HG02759 (cell line): ENCODE results near the gene MED27.

Source experiments
- ATAC-seq: cut with Tn5 transposase; IDR thresholded peaks from one replicate; pipeline ENCODE4 v1.9.1; 2021; ENCODE audit warnings: mild to moderate bottlenecking, moderate library complexity; ENCODE audit not compliant: unreplicated experiment

Gene MED27

DNA sequence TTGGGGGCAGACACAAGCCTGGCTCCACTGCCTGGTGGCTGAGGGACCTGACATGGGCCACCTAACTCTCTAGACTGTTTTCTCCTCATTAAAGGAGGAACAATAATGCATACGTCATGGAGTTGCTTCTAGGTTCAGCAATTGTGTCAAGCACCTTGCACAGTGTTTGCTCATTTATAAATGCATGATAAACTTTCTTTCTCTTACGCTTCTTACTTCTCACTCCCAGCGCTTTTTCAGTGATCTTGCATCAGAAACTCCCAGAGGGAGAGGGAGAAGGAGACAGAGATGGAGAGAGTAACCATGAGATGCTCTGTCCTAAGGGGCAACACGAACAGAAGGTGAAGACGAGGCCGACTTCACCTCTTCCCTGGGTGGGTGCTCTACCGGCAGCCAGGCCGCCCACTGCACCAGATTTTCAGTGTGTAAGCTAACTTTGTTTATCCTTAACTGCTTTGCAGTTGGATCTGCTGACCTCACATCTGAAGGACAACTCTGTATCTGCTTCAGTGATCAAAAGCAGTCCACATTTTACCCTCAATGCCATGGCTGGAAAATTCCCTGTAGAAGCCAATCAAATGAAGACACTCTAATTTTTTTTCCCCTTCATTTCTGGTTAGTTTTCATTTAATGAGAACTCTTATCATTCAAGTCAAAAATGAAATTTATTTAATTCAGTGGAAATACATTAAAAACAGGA is 35.3 kb downstream of the MED27 start:
- ATAC-seq, result no peak

- no peak for ATAC-seq
Measured at GRCh38 chr9:132043708-132044107, 36.0 kb downstream of the MED27 start.

DNA sequence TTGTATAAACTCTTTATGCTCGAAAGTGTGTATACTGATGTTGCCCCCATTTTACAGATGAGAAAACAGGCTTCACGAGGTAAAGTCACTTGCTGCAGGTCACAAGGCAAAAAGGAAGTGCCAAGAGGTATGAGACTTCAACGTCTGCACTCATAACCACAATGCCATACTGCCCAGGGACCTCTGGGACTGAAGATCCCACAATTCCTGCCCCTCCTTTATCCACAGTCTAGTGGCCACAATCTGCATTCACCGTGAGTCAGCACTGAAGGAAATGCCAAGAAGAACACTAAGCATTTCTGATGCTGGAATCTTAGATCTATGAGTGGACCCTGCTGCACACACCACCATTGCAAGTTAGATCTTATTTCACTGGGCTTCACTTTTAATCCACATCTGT is 37.3 kb downstream of the MED27 start:
- ATAC-seq, result no peak

- ATAC-seq, result no peak
Measured at GRCh38 chr9:132041798-132042197, 37.9 kb downstream of the MED27 start.

GRCh38 chr9:132040808-132041207 is 38.9 kb downstream of the MED27 start:
- no peak for ATAC-seq

DNA sequence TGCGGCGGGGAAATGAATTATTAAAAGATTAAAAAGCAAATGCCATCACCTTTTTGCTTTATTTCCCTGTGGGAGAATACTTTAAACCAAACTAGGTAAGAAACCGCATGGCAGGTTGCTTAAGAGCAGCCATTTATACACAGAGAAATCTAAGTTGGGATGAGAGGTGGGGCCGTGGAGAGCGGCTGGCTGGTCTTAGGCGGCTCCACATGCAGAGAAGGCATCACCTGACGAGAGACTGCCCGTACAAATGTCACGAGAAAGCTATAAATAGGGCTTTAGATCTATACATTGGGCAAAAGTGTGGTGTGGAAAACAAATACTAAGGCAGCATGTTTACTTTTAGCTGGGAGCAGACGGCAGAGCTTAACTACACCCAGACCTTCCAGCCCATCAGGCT is 39.4 kb downstream of the MED27 start:
- ATAC-seq, result no peak

DNA sequence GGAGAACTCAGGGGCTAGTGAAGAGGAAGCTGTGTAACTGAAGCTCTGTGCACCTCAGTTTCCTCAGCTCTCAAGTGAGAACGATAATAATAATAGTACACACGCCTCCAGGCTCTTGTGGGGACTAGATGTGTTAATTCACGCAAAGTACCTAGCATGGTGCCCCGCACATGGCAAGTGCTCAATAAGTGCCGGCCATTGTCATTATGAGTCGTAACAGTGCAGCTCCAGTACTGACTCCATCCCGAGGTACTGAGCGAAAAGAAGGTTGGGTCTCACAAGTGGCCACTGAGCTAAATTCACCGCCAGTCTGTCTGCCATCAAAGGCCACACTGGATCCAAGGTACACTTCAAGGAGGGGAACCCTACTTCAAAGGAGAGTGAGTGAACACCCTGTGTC is 40.4 kb downstream of the MED27 start:
- ATAC-seq, result no peak

DNA sequence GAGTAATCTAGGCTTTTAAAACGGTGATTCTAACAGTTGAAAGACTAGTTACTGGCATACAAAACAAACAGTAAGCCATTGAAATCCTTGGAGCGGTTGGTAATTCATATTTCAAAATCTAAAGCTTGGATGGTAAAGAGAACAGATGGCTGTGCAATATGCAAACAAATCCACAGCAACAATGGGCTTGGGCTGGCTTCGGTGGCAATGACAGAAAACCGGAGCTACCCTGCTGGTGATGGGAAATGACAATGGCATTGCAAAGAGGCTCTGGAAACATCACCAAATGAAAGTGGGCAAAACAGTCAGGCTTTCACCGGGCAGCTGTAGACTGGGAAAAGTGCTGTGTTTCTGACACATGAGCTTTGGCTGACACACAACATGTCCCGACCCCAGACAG is 42.2 kb downstream of the MED27 start:
- no peak for ATAC-seq

DNA sequence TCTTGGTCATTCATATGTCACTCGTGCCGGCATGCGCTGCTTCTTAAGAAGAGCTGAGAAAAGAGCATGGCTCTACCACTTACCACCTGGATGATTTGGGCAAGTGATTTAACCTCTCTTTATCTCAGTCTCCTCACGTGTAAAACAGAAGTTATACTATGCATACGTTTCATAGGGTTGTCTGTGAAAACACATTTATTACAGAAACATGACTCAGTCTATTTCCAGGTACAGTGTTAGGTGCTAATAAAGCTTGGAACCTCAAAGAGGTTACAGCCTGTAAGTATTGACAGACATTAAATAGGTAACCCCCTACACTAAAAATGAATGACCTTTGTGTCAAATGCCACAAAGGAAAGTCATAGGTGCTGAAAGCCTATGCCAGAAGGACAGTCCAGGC is 43.1 kb downstream of the MED27 start:
- ATAC-seq, result no peak

- no peak for ATAC-seq
Measured at GRCh38 chr9:132035679-132036078, 44.0 kb downstream of the MED27 start.

DNA sequence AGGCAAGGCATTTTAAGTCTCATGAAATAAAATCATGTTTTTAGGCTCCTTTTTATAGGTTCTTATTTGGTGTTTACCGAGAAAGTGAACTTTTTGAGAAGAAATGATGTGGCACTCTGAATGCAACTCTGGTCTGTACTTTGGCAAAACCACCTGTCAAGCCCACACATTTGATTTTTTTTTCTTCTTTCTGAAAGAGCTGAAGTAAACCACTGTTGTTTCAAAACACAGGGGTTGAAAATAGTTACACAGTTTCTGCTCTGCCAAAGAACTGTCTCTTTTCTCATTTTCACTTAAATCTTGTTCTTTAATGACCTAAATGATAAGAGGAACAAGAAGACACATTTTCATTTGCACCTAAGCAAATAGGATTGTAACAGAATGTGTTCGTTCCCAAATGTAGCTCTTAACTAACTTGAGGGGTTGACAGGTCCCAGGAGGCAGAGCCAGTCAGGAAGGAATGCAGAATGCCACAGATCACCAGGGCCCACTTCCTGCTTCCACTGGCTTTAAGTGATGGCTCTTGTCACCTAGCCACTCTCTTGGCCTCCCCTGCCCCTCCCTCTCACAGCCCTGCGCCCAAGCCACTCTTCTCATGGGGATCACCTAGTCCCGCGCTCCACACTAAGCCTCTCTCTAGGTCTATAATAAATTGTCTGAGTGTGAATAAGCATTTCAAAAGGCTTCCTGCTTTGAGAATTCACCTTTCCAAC is 47.3 kb downstream of the MED27 start:
- ATAC-seq, result no peak

GRCh38 chr9:132031467-132032237 is 48.0 kb downstream of the MED27 start:
- no peak for ATAC-seq

- no peak for ATAC-seq
Measured at GRCh38 chr9:132030626-132031325, 48.9 kb downstream of the MED27 start.

DNA sequence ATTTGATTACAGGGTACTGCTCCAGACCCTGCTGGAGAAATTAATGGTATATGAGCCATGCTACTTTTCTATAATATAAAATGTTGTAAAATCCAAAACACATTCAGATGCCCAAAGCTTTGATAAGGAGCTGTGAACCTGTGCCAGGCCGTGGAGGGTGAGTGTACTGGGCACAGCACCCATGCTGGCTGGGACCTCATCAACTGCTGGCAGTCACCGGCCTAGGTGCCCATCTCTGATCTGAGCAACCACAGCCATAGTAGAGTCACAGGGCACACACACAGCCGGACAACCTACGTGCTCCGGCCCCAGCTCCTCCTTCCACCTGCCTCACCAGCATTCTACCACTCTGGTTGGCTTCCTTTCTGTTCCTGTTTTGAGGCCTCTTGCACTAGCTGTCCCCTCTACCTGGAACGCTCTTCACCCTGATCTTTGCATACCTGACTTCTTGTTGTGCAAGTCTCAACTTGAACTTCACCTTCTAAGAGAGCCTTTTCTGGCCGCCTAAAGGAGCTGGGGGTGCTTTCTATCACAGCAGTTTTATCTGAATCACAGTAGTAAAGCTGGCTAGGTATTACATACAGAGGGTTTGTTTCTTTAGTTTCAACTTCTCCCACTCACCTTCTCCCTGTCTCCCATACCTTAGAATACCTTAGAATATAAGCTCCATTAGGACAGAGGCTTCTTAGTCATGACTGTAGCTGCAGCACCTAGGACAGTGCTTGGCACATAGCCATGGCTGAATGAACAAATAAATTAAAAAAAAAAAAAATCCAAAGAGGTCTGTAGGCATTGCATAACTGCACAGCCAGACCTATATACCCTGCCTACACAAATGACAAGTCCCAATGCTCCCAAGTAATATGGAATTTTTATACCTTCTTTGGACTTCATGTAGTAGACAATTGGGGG is 51.7 kb downstream of the MED27 start:
- ATAC-seq, result no peak

- no peak for ATAC-seq
Measured at GRCh38 chr9:132026932-132027585, 52.6 kb downstream of the MED27 start.

DNA sequence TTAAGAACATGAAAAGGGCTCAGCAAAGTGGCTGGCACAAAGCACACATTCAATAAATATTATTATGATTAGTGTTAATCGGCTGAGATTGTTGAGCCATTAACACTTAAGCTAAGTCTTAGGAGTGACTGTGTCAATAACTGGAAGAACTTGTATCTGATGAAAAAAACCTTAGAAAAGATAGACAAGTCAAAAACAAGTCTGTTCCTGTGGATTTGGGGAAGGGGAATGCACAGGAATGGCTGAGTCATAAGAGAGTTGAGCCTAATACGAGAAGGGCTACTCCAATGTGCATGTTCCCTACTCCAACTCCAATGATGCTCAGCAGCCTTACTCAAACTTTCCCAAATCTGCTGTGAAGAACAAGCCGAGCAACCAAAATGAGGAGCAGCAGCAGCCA is 53.9 kb downstream of the MED27 start:
- ATAC-seq, result no peak

GRCh38 chr9:132024589-132024988 is 55.1 kb downstream of the MED27 start:
- no peak for ATAC-seq

- ATAC-seq, result no peak
Measured at GRCh38 chr9:132023419-132024180, 56.1 kb downstream of the MED27 start.
